Stimulated activated naive CD4-positive, alpha-beta T cell (primary cell): ENCODE data around the gene CDKN1A.
"Not testable (repeated sequence)": the region's sequence is repeated elsewhere in the genome, so short reads cannot be mapped to it uniquely, and the experiment has no call there.

Source experiments
- DNase-seq, 6 experiments: peaks; one replicate each; lab custom pipeline; 2025; lab: John Stamatoyannopoulos, UW

CDKN1A gene

DNA sequence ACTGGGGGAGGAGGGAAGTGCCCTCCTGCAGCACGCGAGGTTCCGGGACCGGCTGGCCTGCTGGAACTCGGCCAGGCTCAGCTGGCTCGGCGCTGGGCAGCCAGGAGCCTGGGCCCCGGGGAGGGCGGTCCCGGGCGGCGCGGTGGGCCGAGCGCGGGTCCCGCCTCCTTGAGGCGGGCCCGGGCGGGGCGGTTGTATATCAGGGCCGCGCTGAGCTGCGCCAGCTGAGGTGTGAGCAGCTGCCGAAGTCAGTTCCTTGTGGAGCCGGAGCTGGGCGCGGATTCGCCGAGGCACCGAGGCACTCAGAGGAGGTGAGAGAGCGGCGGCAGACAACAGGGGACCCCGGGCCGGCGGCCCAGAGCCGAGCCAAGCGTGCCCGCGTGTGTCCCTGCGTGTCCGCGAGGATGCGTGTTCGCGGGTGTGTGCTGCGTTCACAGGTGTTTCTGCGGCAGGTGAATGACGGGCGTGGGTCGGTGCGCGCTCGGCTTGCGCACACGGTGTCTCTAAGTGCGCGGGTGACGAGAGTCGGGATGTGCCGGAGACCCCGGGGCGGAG, at the start of gene CDKN1A:
Gene CDKN1A (plus strand): TSS at position 227 of the 555 bp plus-strand sequence. CDS start 5,388 bp downstream, outside the sequence.
- DNase-seq = peak; percentile 16 to 66 (median 52)

DNA sequence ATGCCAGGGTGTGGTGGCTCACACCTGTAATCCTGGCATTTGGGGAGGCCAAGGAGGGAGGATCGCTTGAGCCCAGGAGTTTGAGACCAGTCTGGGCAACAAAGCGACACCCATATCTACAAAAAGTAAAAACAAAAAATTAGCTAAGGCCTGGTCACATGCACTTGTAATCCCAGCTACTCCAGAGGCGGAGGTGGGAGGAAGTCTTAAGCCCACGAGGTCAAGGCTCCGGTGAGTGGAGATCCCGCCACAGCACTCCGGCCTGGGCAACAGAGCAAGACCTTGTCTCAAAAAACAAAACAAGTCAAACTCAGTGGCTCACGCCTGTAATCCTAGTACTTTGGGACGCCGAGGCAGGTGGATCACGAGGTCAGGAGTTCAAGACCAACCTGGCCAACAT, 48.7 kb upstream of the CDKN1A start:
- no peak for DNase-seq

DNA sequence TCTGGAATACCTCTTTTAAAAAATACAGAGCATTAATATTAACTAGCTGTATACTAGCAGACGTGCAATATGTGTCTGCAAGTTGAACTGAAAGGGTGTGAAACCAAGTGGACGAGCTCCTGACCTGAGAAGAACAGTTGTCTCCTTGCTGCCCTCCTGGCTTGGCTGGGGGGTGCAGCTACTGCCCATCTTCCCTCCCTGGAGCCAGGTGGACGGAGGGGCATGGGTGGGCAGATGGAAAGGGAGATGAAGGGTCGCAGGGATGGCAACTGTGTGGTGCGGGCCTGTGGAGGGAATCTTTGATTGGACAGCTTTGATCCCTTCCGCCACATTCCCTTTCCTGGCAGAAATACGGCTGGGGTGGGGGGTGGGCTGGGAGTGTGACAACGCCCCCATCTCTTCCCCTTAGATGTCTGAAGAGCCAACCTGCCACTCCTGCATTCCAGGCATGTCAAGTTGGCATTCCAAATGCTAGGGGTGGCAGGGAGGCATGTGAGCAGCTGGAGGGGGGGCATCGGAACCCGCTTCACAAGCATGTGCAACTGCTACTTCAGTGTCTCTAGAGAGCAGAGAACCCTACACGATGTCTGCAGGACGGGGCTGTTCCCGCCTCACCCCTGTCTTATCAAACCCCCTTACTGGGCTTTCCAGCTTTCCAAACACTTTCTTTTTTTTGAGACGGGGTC, 47.0 kb upstream of the CDKN1A start:
- DNase-seq = no peak

DNA sequence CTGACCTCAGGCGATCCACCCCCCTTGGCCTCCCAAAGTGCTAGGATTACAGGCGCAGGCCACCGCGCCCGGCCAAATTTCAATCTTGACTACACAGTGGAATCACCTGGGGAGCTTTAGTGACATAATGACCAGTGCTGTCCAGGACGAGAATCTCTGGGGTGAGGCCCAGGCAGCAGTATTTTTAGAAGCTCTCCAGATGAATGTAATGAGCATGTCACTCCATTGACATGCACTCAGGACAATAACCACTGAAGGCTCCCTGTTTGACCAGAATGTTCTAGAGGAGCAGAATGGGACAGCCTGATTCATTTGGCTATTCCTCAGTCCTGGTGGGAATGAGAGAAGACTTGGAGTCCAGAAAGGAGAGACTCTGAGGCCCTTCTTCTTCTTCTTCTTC, 45.1 kb upstream of the CDKN1A start:
- no peak for DNase-seq

DNA sequence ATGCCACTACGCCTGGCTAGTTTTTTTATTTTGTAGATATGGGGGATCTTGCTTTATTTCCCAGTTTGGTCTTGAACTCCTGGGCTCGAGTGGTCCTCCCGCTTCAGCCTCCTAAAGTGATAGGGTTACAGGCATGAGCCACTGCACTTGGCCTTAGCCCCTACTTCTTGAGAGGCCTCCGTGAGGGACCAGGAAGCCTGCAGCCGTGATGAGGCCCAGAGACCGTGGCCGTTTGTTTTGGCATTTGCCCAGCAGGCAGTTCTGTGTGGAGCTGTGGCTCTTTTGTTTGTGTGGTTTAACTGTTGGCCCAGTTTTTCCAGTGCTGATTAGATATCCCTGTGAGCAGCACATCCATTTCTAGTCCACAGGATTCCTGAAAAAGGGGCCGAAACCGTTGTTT, 44.6 kb upstream of the CDKN1A start:
- no peak for DNase-seq

DNA sequence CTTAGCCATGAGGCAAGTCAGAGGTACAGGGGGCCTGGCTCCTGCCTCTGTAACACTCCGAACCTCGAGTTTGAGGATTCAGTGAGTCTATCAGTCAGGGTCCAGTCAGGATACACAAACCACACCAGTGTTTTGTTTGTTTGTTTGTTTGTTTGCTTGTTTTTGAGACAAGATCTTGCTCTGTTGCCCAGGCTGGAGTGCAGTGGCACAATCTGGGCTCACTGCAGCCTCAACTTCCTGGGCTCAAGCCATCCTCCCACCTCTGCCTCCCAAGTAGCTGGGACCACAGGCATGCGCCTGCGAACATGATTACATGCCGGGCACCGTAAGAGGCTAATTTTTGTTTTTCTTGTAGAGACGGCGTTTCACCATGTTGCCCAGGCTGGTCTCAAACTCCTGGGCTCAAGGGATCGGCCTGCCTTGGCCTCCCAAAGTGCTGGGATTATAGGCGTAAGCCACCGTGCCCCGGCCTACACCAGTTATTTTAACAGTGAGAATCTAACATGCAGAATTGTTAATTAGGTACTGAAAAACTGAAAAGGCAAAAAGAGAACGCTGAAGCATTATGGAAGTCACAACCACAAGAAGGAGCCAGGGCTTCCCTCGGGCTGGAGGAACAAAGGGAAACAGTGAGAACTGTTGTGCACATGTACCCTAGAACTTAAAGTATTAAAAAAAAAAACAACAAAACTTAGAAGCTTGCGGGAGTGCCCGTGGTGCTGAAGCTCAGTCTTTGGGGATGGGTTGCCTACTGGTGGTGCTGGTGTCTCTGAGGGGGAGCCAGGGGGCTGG, 44.0 kb upstream of the CDKN1A start:
- DNase-seq = no peak

DNA sequence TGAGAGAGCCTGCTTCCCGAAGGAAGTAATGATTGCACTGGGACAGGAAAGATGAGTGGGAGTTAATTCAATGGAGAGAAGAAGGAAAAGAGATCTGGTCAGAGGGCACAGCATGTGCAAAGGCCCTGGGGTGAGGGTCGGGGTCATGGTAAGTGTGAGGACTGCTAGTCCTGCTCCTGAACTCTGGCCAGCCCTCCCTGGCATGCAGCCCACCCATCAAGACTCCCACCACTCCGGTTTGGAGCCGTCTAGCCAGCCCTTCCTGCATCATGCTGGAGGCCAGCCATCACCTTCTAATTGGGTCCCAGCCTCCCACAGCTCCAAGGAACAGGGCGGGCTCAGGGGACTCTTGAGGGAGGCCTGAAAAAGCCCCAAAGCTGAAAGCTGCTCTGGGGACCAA, 42.2 kb upstream of the CDKN1A start:
- DNase-seq = no peak

DNA sequence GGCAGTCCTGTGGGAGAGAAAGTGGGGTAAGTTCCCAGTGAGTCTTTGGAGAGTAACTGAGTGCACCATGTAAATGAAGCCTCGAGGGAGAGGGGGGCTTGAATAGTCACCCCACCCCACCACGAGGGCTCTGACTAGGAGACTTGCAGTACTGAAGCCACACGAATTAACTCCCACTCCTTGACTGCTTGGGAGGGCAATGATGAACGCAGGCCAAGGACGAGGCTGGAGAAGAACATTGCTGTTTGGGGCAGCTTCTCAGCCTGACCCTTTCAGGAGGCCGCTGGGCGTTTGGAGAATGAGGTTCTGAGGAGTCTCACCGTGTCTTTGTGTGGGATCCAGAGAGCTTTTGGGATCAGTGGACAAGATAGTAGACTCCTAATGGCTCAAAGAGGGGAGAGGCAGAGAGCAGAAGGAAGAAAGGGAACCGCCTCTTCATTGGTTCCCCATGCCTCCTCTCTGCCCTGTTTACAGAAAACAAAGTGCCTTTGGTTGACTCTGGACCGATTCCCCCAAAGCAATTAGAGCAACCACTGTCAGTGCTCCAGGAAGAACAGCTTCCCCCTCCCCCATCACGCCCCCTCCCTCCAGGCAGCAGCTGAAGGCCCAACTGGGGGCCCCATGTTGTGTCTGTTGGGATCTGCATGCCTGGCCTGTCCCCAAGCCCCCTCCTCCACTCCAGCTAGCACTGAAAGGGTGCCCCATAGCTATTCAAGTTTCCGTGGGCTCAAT, 41.7 kb upstream of the CDKN1A start:
- DNase-seq = no peak

DNA sequence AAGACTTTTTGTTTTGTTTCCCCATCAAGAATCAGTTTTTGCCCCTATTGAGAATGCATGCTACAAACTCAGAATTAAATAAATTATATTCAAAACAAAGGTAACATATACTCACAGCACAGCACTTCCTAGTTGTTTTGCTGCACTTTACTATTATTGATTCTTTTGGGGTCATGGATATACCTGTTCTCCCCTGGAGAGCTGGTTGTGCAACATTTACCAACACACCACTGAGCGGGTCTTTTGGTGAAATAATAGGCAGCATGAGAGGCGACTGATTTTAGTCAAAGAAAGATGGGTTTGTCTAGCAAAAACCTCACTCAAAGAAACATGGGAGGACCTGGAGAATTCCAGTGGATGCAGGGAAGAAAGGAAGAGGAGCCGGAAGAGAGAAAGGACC, 39.9 kb upstream of the CDKN1A start:
- DNase-seq = no peak

DNA sequence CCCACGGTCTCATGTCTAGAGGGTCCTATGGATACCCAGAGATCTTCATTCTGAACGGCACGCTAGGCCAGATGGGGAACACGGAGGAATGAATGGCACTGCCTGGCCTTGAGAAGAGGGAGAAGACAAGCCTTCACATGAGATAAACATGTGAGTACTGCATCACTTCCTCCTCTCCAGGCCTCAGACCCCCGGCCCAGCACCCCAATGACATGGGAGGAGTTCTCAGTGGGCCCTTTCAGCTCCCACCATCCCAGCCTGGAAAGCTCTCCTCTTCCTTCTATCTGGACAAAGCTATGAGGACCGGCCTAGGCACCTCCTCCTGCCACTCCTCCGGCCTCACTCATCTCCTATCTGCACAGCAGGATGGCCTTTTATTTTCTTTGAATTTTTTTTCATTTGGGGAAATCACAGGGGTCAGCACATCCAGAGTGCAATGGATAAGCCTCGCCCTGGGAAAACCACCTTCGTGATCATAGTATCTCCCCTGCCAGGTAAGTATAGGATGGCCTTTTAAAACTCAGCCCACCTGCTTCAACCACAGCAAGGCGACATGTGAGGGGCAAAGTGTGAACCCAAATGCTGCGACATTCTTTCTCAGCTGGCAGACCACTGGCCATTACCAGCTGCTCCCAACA, 39.2 kb upstream of the CDKN1A start:
- peak in 1 of 6 experiments; percentile 4 for DNase-seq

DNA sequence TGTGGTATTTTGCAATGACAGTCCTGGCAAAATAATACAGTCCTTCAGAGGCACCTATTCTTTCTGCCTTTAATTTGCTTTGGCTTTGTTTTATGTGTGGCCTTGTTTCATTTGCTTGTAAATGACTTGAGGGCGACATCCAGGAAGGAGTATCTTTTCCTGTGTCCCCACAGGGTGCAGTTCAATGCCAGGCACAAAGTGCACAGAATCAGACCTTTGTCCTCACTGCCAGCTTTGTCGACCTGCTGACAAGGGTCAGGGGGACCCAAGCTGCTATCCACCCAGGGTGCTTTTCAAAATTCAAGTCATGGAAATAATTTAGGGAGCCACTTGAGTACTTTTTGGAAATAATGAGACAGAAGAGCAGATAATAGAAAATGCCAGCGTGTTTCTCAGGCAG, 37.0 kb upstream of the CDKN1A start:
- no peak for DNase-seq

DNA sequence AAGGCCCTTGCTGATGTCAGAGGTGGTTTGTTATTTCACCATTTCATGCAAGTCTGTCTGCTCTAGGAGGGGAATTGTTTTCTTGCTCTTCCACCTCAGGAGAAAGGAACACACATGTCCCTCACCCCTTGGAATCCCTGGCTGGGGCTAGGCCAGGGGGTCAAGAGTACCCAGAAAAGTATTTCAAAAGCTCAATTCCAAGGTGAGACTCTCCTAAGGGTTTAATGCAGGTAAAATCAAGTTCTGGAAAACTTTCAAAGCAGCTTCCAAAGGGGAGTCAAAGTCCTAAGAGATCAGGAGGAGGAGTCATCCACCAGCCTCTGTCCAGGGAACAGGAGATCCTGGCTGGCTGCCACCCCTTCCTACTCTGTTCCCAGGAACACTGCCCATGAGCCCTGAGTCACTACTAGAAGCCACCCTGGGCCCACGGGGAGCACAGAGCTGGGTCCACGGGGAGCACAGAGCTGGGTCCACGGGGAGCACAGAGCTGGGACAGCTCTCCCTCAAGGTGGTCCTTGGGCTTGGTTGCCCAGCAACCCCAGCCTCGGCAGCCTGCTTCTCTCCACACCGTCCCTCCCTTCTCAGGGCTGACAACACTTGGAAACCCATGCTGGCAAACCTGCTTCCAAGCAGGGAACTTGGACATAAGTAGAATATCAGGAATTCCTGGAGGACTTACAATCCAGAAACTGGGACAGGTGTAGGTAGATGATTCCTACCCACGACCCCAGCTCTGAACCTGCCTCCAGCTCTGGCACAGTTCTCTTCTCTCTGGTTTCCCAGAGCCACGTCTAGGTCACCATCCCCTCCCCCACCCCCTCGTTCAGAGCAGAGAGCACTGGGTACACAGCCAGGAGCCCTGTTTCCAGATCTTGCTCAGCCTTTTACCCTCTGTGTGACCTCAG, 35.3 kb upstream of the CDKN1A start:
- no peak for DNase-seq

DNA sequence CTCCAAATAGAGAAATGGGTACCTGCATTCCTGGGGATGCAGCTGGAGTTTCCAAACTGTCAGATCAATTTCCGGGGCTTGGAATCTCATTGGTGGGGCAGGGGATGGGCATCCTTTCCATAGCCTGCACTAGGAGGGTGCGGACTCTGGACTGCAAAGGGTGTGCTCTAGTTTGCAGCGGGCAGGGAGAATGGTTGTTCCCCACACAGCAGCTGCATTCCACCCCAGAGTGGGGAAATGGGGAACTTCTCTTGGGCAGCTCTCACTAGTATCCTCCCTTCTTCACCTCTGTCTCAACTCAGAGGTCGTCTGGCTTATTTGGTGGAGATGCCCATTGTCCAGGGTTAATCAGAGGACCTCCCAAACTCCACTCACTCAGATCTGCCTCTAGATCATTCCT, 34.5 kb upstream of the CDKN1A start:
- no peak for DNase-seq

DNA sequence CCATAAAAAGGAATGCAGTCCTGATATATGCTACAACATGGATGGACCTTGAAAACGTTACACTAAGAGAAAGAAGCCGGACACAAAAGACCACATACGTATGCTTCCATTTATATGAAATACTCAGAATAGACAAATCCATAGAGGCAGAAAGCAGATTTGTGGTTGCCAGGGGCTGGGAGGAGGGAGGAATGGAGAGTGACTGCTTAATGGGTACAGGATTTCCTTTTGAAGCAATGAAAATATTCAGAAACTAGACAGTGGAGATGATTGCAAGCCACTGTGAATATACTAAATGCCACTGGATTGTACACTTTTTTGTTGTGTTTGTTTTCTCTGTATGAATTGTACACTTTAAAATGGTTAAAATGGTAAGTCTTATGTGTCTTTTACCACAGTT, 29.4 kb upstream of the CDKN1A start:
- DNase-seq = no peak

DNA sequence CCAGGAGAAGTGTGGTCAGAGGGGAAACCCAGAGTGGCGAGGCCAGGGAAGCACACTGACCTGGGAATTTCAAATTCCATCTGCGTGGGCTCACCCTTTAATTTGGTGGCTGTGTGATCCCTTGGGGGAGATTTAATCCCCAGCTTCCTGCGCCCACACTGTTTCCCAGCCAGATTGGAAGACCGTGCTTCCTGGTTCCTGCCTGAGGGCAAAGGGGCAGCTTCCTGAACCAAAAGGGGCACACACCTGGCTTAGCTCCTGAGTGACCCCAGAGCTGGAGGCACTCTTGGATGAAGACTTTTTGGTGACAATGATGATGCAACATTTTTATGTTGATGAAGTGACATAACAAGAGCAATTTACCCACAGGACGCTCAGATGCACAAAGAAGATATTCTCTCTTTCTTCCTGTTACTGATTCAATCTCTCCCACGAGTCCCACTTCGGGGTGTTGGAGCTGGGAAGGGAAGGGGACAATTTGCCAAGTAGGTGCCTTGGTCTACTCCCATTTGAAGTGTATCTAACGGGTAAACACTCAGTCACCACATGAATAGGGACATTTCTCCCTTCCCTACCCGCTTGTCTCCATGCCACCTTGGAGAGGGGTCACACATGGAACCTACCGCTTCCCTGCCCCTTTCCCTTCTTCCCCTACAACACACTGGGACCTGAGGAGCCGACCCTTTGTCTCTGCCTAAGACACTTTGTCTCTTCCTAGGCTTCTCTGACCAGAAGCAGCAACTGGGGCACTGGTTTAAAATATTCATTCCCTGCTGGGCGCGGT, 28.6 kb upstream of the CDKN1A start:
- no peak for DNase-seq

DNA sequence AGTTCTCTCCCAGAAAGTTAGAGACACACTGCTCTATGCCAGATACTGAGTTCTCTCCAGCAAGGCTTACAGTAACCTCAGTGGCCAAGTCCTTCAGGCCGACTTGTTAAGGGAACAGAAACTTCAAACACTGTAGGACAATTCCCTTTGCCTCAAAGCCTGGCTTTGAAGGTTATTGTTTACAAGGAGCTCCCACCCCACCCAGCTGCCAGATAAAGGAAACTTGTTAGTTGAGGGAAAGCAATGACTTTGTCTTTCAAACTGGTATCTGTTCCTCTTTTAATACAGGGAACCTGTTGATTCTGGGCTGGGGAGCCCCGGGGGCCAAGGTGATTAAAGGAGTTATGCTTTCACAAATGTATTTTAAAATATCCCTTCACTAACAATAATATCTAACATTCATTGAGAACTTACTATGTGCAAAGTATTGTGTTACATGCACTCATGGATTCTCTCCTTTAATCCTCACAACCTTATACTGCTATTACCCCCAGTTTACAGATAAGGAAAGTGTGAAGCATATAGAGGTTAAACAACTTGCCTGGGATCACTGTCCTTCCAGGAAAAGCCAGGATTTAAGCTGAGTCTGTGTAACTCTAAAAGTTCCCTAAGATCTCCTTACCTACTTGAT, 27.6 kb upstream of the CDKN1A start:
- no peak for DNase-seq

DNA sequence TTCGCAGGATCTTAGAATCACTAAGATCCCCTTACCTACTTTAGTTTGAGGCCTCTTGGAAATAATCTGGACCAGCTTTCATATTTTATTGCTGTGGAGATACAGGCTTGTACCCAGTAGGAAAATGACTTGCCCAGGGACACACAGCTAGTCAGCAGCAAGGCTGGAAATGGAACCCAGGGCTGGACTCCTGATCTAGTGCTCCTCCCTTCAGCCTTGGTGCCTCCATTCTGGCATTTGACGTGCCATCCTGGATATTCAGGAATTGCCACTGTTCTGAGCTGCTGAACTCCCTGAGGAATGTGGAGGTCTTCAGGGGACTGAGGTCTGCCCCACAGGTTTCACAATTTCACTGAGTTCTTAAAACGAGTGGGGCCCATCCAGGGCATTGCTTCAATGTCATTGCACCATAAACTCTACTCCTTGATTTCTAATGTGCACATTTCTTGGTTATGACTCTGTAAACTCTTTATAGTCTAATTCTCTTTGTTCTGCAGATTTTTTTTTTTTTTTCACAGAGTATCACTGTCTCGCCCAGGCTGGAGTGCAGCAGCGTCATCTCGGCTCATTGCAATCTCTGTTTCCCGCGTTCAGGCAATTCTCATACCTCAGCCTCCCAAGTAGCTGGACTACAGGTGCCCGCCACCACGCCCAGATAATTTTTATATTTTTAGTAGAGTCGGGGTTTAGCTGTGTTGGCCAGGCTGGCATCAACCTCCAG, 26.7 kb upstream of the CDKN1A start:
- no peak for DNase-seq

DNA sequence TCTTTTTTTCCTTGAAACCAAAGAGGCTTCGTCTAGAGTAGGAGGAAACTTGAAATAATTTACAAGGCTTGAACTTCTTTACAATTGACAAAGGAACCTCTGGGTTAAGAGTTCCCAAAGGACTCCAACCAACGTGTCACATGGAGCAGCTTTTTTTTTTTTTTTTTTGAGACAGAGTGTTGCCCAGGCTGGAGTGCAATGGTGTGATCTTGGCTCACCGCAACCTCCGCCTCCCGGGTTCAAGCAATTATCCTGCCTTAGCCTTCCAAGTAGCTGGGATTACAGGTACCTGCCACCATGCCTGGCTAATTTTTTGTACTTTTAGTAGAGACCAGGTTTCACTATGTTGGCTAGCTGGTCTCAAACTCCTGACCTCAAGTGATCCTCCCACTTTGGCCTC, 24.0 kb upstream of the CDKN1A start:
- not testable (repeated sequence) for DNase-seq

DNA sequence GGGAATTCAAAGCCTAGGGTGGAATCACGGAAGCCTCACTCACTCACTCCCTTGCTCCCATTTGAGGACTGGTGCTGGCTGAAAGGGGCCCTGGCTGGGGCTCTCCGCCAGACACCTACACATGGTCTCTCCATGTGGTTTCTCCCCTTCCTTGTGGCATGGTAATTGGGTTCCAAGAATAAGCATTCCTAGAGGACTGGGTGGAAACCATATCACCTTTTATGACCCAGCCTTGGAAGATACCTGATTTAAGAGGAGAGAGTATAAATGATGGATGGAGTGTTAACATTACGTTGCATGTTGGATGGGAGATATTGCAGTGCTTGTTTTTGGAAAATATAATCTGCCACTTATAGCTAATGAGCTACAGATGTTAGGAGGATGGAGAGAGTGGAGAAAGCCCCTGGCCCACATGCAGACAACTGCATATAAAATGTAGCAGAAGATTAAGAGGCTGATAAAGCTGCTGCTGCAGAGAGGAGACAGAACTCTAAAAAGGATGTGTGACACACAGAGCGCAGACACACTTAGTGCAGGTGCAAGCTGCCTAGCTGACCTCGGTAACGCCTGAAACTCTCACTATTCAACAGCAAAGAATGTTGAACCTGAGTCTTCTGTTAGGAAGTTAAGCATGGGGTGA, 23.3 kb upstream of the CDKN1A start:
- DNase-seq = no peak
